ENCODE results near the gene C12orf57.

Gene C12orf57

DNA sequence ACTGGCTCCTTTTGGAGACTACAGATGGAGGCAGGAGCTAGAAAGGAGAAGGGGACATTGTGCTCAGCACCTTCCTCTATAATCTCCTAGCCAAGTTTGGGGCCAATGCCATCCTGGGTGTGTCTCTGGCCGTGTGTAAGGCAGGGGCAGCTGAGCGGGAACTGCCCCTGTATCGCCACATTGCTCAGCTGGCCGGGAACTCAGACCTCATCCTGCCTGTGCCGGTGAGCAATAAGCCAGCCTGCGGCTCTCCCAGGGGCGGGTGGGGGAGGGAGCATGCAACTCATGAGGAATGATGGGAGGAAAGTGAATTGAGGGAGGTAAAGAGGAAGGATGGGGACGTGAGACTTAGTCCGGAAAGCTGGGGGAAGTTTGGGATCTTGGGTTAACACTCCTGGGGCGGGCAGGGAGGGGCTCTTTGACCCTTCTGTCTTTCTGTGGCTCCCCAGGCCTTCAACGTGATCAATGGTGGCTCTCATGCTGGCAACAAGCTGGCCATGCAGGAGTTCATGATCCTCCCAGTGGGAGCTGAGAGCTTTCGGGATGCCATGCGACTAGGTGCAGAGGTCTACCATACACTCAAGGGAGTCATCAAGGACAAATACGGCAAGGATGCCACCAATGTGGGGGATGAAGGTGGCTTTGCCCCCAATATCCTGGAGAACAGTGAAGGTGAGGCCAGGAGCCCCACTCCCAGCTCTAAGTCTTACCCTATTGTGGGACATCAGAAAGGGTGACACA lies 26.2 kb upstream of the C12orf57 start:
- DNase-seq (ENCODE audit: low read depth in 3 of 3), result no peak

- no peak for DNase-seq (ENCODE audit: low read depth in 3 of 3)
Observed at GRCh38 chr12:6919588-6919987, 24.2 kb upstream of the C12orf57 start.

- no peak for DNase-seq (ENCODE audit: low read depth in 3 of 3)
Observed at GRCh38 chr12:6921539-6921938, 22.3 kb upstream of the C12orf57 start.

GRCh38 chr12:6921996-6922946 lies 21.6 kb upstream of the C12orf57 start:
- DNase-seq (ENCODE audit: low read depth in 3 of 3), result no peak

GRCh38 chr12:6923003-6923732 lies 20.7 kb upstream of the C12orf57 start:
- no peak for DNase-seq (ENCODE audit: low read depth in 3 of 3)

GRCh38 chr12:6923851-6924250 lies 20.0 kb upstream of the C12orf57 start:
- no peak for DNase-seq (ENCODE audit: low read depth in 3 of 3)

GRCh38 chr12:6925239-6925539 lies 18.6 kb upstream of the C12orf57 start:
- no peak for DNase-seq (ENCODE audit: low read depth in 3 of 3)

DNA sequence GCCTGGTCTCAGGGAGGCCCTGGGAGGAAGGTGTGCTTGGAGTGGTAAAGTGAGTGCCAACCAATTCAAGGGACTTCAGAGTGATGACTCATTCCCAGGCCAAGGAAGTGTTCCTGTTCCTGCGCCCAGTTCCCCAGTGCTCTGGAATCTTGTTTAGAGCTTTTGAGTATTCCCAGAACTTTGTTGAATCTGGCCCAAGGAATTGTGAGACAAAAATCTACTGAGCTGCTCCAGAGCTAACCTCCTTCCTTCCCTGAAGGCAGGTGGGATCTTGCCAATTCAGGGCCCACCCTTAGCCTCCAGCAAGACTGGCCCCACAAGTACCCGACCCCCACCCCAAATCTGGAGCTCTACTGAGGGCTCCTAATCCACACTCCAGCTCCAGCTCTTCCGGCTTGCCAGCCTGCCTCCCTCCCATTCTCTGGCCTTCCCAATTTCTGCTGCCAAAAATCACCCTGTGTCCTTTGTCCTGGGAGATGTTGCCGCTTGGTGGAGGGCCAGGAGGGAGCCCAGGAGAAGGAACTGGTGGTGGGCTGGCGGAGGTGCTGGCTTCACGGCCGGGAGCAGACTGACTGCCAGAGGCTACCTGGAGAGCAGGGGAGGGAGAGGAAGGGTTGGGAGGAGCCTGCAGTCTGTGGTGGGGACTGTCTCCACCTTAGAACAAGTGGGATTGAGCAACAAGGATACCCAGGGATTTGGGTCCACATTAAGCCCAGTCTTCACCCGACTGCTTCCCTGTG lies 18.1 kb upstream of the C12orf57 start:
- DNase-seq (ENCODE audit: low read depth in 3 of 3), result no peak

DNA sequence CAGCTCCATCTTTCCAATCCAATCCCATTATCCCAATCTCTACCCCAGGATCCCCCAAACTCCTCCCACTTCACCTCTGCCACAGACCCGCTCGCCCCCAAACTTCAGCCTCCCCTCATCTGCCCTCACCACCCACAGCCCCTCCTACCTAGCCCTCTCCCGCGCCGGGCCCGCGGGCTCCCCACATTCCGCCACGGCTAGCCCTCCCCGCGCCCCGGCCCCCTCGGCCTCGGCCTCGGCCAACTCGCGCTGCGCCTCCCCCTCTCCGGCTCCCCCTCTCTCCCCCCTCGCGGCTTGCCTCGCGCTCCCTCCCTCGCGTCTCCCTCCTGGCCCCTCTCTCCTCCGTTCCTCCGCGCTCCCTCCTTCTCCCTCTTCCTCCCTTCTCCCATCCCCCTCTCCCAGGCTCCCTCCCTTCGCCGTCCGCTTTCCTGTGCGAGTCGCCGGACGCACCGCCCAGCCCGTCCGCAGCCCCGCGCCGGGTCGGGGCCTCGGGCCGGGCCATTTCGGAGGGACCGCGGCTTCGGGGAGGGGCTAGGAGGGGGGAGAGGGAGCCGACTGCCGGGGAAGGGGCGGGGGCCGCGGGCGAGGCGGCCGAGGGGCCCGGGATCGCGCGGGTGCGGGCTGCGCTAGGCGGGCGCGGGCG lies 16.3 kb upstream of the C12orf57 start, which contains the start of gene ATN1:
ATN1 (plus strand) TSS at position 581 of the 643 bp plus-strand sequence. CDS start 6,043 bp downstream, outside the sequence.
- DNase-seq (ENCODE audit: low read depth in 3 of 3), result peak in 1 of 3 experiments; percentile 47

DNA sequence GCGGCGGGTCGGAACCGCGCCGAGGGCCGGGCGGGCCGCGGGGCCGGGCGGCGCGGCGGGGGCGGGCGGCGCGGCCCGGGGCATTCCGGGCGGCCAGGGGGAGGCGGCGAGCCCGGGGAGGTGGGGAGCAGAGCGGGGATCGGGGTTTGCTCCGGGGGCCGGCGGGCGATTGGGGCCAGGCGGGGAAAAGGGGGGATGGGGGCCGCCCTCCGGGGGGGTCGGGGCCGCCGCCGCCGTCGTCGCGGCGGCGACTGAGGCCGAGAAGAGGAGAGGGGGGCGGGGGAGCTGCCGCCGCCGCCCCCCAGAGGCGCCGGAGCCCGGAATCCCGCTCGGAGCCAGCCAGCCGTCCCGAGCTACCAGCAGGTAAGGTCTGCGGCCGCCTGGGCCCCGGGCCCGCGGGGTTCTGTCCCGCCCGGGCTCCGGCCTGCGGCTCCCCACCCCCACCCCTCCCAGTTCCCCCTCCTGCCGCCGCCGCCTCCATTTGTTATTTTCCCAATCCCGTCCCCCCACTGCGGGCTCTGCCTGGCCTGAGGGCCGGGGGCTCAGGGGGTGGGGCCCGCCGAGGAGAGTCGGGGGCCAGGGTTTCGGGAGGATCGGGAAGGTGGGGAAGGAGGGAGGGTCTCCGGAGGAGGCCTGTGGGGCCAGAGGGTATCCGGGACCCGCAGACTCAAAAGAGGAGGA lies 15.7 kb upstream of the C12orf57 start:
- no peak for DNase-seq (ENCODE audit: low read depth in 3 of 3)

GRCh38 chr12:6928703-6929407 lies 15.0 kb upstream of the C12orf57 start:
- DNase-seq (ENCODE audit: low read depth in 3 of 3), result no peak

GRCh38 chr12:6929466-6930452 lies 14.1 kb upstream of the C12orf57 start:
- DNase-seq (ENCODE audit: low read depth in 3 of 3), result no peak

DNA sequence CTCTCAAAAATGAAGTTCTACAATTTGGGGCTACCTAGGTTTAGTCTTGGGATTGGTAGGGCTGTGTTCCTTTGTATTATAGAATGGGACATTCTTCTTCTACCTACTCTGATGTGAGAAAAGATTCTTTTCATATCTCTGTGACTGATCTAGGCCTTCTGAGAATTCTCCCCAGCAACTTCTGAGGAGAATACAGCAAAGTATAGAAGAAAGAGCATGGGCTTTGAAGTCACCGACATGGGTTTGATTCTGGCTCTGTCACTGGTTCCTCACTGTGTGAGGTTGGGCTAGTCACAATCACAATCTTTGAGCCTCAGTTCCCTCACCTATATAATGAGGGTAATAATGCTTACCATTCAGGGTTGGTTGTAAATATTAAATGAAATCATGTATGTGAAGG lies 11.1 kb upstream of the C12orf57 start:
- no peak for DNase-seq (ENCODE audit: low read depth in 3 of 3)

DNA sequence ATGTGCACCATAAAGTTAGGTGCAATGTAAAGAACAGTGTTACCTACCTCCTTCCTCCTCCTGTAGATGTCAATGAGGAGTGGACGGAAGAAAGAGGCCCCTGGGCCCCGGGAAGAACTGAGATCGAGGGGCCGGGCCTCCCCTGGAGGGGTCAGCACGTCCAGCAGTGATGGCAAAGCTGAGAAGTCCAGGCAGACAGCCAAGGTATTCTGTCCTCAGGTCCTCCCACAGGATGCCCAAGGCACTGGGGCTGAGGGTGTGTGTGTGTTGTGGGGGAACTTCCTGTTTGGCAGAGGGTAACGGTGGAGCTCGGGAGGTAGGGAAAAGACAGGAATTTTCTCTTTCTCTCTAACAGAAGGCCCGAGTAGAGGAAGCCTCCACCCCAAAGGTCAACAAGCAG lies 9.7 kb upstream of the C12orf57 start:
- no peak for DNase-seq (ENCODE audit: low read depth in 3 of 3)

- DNase-seq (ENCODE audit: low read depth in 3 of 3), result no peak
Observed at GRCh38 chr12:6935371-6936193, 8.2 kb upstream of the C12orf57 start.

DNA sequence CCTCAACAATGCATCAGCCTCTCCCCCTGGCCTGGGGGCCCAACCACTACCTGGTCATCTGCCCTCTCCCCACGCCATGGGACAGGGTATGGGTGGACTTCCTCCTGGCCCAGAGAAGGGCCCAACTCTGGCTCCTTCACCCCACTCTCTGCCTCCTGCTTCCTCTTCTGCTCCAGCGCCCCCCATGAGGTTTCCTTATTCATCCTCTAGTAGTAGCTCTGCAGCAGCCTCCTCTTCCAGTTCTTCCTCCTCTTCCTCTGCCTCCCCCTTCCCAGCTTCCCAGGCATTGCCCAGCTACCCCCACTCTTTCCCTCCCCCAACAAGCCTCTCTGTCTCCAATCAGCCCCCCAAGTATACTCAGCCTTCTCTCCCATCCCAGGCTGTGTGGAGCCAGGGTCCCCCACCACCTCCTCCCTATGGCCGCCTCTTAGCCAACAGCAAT lies 7.6 kb upstream of the C12orf57 start:
- DNase-seq (ENCODE audit: low read depth in 3 of 3), result no peak

DNA sequence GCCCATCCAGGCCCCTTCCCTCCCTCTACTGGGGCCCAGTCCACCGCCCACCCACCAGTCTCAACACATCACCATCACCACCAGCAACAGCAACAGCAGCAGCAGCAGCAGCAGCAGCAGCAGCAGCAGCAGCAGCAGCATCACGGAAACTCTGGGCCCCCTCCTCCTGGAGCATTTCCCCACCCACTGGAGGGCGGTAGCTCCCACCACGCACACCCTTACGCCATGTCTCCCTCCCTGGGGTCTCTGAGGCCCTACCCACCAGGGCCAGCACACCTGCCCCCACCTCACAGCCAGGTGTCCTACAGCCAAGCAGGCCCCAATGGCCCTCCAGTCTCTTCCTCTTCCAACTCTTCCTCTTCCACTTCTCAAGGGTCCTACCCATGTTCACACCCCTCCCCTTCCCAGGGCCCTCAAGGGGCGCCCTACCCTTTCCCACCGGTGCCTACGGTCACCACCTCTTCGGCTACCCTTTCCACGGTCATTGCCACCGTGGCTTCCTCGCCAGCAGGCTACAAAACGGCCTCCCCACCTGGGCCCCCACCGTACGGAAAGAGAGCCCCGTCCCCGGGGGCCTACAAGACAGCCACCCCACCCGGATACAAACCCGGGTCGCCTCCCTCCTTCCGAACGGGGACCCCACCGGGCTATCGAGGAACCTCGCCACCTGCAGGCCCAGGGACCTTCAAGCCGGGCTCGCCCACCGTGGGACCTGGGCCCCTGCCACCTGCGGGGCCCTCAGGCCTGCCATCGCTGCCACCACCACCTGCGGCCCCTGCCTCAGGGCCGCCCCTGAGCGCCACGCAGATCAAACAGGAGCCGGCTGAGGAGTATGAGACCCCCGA lies 7.0 kb upstream of the C12orf57 start:
- DNase-seq (ENCODE audit: low read depth in 3 of 3), result peak in 1 of 3 experiments; percentile 60
